GM19239 (cell line): ENCODE data around the gene LPCAT4.
"Not testable (repeated sequence)": the region's sequence is repeated elsewhere in the genome, so short reads cannot be mapped to it uniquely, and the experiment has no call there.

ENCODE experiments used
- DNase-seq: peaks from one replicate; pipeline ENCODE4 v3.0.0; 2011; ENCODE audit warnings: low spot score; ENCODE audit not compliant: insufficient read length
- FAIRE-seq: peaks from 2 replicates; lab custom pipeline; 2011; peaks lifted over from hg19 to GRCh38; lab: Jason Lieb, UNC

Gene LPCAT4

GRCh38 chr15:34365091-34365825, 1.7 kb downstream of the LPCAT4 start:
- FAIRE-seq (no peak), DNase-seq (no peak)

DNA sequence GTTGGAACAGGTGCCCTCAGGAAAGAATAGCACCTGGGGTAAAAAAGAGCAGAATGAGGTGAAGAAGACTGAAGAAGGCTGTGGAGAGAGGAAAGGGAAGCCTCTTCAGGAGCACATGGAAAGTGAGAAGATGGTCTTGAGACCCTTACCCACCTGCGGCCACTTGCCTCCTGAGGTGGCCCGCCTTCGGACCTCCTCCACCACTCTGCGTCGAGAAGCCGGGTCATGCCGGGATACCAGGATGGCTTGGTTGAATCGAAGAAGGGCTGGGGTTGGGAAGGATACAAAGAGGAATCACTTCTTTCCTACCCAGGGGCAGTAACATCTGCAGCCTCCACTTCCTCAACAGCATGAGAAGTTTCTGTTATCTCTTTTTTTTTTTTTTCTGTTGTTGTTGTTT, 3.0 kb downstream of the LPCAT4 start:
- DNase-seq: no peak
- no peak for FAIRE-seq

GRCh38 chr15:34362047-34362773, 4.8 kb downstream of the LPCAT4 start:
- FAIRE-seq (no peak), DNase-seq (no peak)

- DNase-seq (no peak), FAIRE-seq (no peak)
Observed at GRCh38 chr15:34361278-34361677, 5.7 kb downstream of the LPCAT4 start.

DNA sequence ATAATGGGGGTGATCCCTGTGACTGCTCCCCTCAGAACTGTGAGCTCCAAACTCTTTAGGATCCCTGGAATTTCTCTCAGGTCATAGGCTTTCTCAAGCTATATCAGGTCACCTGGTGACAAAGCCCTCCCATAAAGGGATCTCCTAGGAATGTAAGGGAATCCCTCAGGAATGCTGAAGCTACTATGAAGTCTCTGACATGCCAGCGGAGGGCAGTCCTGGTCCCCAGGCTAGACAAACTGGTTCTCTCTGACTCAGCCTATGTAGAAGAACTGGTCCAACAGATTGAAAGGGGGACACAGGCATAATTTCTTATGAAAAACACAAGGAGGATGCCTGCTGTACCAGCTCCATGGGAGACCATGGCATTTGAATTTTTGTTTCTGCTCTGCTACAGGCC, 6.7 kb downstream of the LPCAT4 start:
- no peak for FAIRE-seq
- DNase-seq: no peak

- no peak for DNase-seq
- FAIRE-seq: no peak
Observed at GRCh38 chr15:34359416-34359815, 7.6 kb downstream of the LPCAT4 start.

- FAIRE-seq (no peak), DNase-seq (no peak)
Observed at GRCh38 chr15:34358948-34359347, 8.0 kb downstream of the LPCAT4 start.

DNA sequence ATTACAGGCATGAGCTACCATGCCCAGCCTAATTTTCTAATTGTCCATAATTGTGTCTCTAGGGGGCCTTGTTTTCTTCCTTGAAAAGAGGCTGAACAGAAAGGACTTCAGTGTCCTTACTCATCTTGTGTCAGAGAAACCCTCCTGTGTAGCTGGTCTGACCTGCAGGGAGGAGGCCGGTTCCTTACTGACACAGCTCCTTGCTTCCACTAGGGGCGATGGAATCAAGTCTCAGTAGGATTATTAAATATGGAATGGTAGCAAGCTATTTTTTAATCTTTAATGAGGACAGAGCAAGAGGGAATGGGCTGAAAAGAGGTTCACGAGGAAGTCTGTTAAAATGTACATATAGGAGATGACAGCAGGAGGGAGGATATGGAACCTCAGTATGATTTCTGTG, 8.6 kb downstream of the LPCAT4 start:
- DNase-seq: no peak
- no peak for FAIRE-seq

GRCh38 chr15:34357653-34358052, 9.3 kb downstream of the LPCAT4 start:
- no peak for DNase-seq
- FAIRE-seq: no peak

DNA sequence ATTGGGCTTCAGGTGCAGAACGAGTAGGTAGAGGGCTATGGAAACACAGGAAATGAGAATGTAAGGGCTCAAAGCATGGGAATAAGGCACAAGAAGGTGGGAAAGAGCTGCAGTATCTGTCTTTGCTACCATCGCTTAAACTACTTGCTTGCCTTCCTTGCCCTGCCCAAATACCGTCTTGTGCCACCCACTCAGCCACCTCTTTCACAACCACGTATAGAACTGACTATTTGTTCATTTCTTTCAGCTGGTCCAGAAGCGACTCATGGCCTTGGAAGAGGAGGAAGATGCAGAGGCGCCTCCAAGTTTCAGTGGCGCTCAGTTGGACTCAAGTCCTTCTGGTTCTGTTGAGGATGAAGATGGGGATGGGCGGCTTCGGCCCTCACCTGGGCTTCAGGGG, 11.8 kb downstream of the LPCAT4 start:
- FAIRE-seq (no peak), DNase-seq (no peak)

DNA sequence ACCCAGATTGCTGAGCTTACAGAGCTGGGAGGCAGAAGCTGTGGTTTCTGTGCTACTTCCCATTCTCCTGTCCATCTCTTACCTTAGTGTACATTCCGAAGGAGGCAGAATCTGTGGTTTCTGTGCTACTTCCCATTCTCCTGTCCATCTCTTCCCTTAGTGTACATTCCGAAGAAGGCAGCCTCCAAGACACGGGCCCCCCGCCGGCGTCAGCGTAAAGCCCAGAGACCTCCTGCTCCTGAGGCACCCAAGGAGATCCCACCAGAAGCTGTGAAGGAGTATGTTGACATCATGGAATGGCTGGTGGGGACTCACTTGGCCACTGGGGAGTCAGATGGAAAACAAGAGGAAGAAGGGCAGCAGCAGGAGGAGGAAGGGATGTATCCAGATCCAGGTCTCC, 12.7 kb downstream of the LPCAT4 start:
- DNase-seq (no peak), FAIRE-seq (no peak)

DNA sequence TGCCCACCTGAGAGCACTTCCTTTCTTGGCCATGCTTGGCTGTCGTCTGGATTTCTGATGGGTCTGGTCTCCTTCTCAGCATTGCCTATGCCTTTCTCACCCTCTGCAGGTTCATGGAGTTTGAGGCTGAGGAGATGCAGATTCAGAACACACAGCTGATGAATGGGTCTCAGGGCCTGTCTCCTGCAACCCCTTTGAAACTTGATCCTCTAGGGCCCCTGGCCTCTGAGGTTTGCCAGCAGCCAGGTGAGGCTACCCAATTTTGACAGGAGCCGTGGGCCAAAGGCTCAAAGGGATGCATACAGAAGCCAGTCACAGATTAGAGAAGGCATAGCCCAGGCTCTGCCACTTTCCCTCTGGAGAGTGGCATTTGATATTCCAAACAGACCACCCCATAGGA, 13.4 kb downstream of the LPCAT4 start:
- no peak for DNase-seq
- FAIRE-seq: no peak

GRCh38 chr15:34352996-34353395, 14.0 kb downstream of the LPCAT4 start:
- not testable (repeated sequence) for DNase-seq

DNA sequence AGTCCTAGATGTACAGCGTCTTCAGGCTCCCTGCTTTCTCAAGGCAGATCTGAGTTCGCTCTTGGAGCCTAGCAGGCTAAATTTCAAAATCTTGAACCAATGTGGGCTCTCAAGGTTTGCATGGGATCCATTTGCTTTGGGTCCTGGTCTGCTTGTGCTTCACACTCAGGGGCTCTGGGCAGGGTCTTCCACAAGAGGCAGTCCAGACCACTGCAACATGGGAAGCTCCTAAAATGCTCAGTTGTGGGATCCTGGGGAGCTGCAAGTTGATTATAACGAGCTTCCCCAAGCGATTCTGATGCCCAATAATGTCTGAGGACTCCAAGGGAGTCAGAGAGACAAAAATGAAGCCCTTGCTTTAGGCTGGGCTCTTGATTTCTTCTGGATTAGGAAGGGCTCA, 17.2 kb downstream of the LPCAT4 start:
- DNase-seq (no peak), FAIRE-seq (no peak)

More at GRCh38 chr15:34352996-34353395, 14.0 kb downstream of the LPCAT4 start:
- FAIRE-seq: not testable (repeated sequence)

DNA sequence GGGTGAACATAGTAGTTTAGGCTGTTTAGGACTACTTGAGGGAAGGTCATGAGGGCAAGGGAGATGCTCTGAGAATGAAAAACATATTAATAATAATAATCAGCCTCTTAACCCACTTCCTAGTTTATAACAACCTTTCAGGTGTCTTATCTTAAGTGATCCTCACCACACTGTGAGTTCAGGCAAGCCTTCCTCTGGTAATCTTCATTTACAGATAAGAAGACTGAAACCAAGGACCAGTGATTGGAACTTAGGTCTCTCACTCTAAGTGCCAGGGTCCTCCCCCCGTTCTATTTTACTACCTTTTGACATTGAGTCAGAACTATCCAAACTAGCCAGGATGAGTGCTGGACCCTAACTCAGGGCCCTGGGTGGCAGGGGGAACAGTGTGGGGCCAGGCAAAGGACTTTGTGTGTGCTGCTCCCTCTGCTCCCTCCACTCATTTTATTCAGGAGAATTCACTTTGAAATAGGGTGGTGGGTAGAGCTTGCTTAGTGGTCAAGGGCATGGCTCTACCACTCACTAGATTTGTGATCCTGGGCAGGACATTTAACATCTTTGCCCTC, 18.2 kb downstream of the LPCAT4 start:
- FAIRE-seq (no peak), DNase-seq (no peak)

DNA sequence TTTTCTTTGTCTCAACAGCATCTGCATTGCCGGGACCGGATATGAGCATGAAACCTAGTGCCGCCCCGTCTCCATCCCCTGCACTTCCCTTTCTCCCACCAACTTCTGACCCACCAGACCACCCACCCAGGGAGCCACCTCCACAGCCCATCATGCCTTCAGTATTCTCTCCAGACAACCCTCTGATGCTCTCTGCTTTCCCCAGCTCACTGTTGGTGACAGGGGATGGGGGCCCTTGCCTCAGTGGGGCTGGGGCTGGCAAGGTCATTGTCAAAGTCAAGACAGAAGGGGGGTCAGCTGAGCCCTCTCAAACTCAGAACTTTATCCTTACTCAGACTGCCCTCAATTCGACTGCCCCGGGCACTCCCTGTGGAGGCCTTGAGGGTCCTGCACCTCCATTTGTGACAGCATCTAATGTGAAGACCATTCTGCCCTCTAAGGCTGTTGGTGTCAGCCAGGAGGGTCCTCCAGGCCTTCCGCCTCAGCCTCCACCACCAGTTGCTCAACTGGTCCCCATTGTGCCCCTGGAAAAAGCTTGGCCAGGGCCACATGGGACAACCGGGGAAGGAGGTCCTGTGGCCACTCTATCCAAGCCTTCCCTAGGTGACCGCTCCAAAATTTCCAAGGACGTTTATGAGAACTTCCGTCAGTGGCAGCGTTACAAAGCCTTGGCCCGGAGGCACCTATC, 18.9 kb downstream of the LPCAT4 start:
- DNase-seq (no peak), FAIRE-seq (no peak)

GRCh38 chr15:34342737-34343575, 24.0 kb downstream of the LPCAT4 start, which contains the start of the genes NOP10 and NUTM1:
Gene NOP10 (minus strand): TSS chr15:34343136. CDS start chr15:34343073, 63 bp downstream.
Gene NUTM1 (plus strand): TSS chr15:34343315. CDS start chr15:34343697, 382 bp downstream.
- DNase-seq: peak; percentile 64

GRCh38 chr15:34342213-34342736, 24.7 kb downstream of the LPCAT4 start:
- not testable (repeated sequence) for DNase-seq, FAIRE-seq

More at GRCh38 chr15:34342737-34343575, 24.0 kb downstream of the LPCAT4 start, which contains the start of the genes NOP10 and NUTM1:
- peak; percentile 97 for FAIRE-seq
